ENCODE data around the gene SPATA13. TPM values are rescaled to one million over a fixed set of nuclear protein-coding genes. Genes with fewer than 3 reads are reported as not detected.

The SPATA13 gene
- total RNA-seq, 1 experiment from 2014 or later = 21.4 TPM

GRCh38 chr13:24269821-24270220, 109.3 kb downstream of the SPATA13 start:
- ATAC-seq (no peak), DNase-seq (ENCODE audit: low read depth, low spot score) (no peak)
- ChIA-PET RAD21 (ENCODE audit: low non-redundant PET in 1 of 2, low total read pairs in 2 of 2, uncharacterized antibody in 2 of 2, unreplicated experiment in 2 of 2) (no interaction called here), POLR2A (no interaction called here), CTCF (no interaction called here)
- no peaks in the 10 kb centered on the region for H3K36me3 ChIP-seq (ENCODE audit: control insufficient read depth in 1 of 2, insufficient read depth in 2 of 2, low read length in 2 of 2)
- intact Hi-C loops (cut with micrococcal nuclease) = no loop called here
- no TSS peak for BruUV-seq (replicated peaks)
- H3K4me2 ChIP-seq (ENCODE audit: low read length) = no peak overlapping the region
- no peaks in the 10 kb centered on the region for H3K4me1 ChIP-seq (ENCODE audit: control insufficient read depth in 1 of 2, insufficient read depth in 2 of 2, low read length in 2 of 2)
- no peak overlapping the region for H3K27ac ChIP-seq (ENCODE audit: low read depth, low read length)
- H3K27me3 ChIP-seq (ENCODE audit: insufficient read depth, low read length) = no peaks in the 10 kb centered on the region
- H3K9me3 ChIP-seq (ENCODE audit: control insufficient read depth in 1 of 2, insufficient read depth in 1 of 2, low read depth in 1 of 2, low read length in 2 of 2) = no peaks in the 10 kb centered on the region
- H3K4me3 ChIP-seq (replicated peaks in 1 of 2; ENCODE audit: low read depth in 1 of 2, low read length in 2 of 2) = no peak overlapping the region
- TF ChIP-seq RAD21 (IDR thresholded peaks at IDR 0.05; ENCODE audit: low read depth) (no peak), CTCF (IDR thresholded peaks at IDR 0.05 in 2 of 3, conservative IDR thresholded peaks at IDR 0.05 in 1 of 3; ENCODE audit: borderline replicate concordance in 1 of 3, insufficient read depth in 1 of 3, low read depth in 2 of 3, low read length in 2 of 3) (no peak), EGR1 (IDR thresholded peaks at IDR 0.05; ENCODE audit: low read depth) (no peak), ZBTB33 (IDR thresholded peaks at IDR 0.05; ENCODE audit: extremely low read depth, insufficient replicate concordance, low read length) (no peak), FOSL1 (IDR thresholded peaks at IDR 0.05; ENCODE audit: low read depth) (no peak), ATF3 (IDR thresholded peaks at IDR 0.05) (no peak), JUND (IDR thresholded peaks at IDR 0.05) (no peak)
- H4K20me1 ChIP-seq (ENCODE audit: insufficient read depth) = no peaks in the 10 kb centered on the region
- no peak overlapping the region for H3K9ac ChIP-seq (ENCODE audit: low read length)
- no peak overlapping the region for H2AFZ ChIP-seq (ENCODE audit: low read depth, low read length, poor library complexity, severe bottlenecking)
- peaks cover 5% of the 10 kb centered on the region; the same call in 1 of the 2 replicates for H3K79me2 ChIP-seq (ENCODE audit: insufficient read depth, low read length)
- H3K9me2 ChIP-seq (ENCODE audit: insufficient read depth) = no peaks in the 10 kb centered on the region

Measured in HCT116 (cell line).